ENCODE data around the gene GNAT1.
"Not testable (repeated sequence)": the region's sequence is repeated elsewhere in the genome, so short reads cannot be mapped to it uniquely, and the experiment has no call there.

GNAT1 gene

GRCh38 chr3:50196253-50196801 is 4.9 kb downstream of the GNAT1 start:
- in situ Hi-C loops (cut with HindIII; ENCODE audit: low sequenced_read_pairs) = loop anchor here (25.0 kb wide), 1 partner anchor 634 kb away; the partner anchor contains the start of gene BSN

GRCh38 chr3:50201573-50202315 is 10.3 kb downstream of the GNAT1 start:
- in situ Hi-C loops (cut with HindIII; ENCODE audit: low sequenced_read_pairs) = no loop called here

- in situ Hi-C loops (cut with HindIII; ENCODE audit: low sequenced_read_pairs) = no loop called here
Observed at GRCh38 chr3:50202353-50203112, 11.1 kb downstream of the GNAT1 start.

- in situ Hi-C loops (cut with HindIII; ENCODE audit: low sequenced_read_pairs) = no loop called here
Observed at GRCh38 chr3:50203113-50203808, 11.9 kb downstream of the GNAT1 start.

- in situ Hi-C loops (cut with HindIII; ENCODE audit: low sequenced_read_pairs) = no loop called here
Observed at GRCh38 chr3:50203809-50204803, 12.7 kb downstream of the GNAT1 start.

- in situ Hi-C loops (cut with HindIII; ENCODE audit: low sequenced_read_pairs) = no loop called here
Observed at GRCh38 chr3:50204804-50205412, 13.5 kb downstream of the GNAT1 start, which contains the start of gene SLC38A3. SLC38A3 (plus strand) TSS chr3:50205271; CDS start chr3:50214200, 8,929 bp downstream.

- in situ Hi-C loops (cut with HindIII; ENCODE audit: low sequenced_read_pairs) = no loop called here
Observed at GRCh38 chr3:50205413-50206276, 14.2 kb downstream of the GNAT1 start.

- in situ Hi-C loops (cut with HindIII; ENCODE audit: low sequenced_read_pairs) = no loop called here
Observed at GRCh38 chr3:50207359-50208042, 16.1 kb downstream of the GNAT1 start.

- in situ Hi-C loops (cut with HindIII; ENCODE audit: low sequenced_read_pairs) = no loop called here
Observed at GRCh38 chr3:50208677-50209344, 17.4 kb downstream of the GNAT1 start.

- in situ Hi-C loops (cut with HindIII; ENCODE audit: low sequenced_read_pairs) = no loop called here
Observed at GRCh38 chr3:50210176-50210509, 18.7 kb downstream of the GNAT1 start.

GRCh38 chr3:50210510-50211367 is 19.3 kb downstream of the GNAT1 start:
- in situ Hi-C loops (cut with HindIII; ENCODE audit: low sequenced_read_pairs) = no loop called here

GRCh38 chr3:50211368-50211717 is 19.9 kb downstream of the GNAT1 start:
- in situ Hi-C loops (cut with HindIII; ENCODE audit: low sequenced_read_pairs) = not testable (repeated sequence)

- in situ Hi-C loops (cut with HindIII; ENCODE audit: low sequenced_read_pairs) = no loop called here
Observed at GRCh38 chr3:50211930-50212329, 20.5 kb downstream of the GNAT1 start.

- in situ Hi-C loops (cut with HindIII; ENCODE audit: low sequenced_read_pairs) = no loop called here
Observed at GRCh38 chr3:50212502-50212901, 21.1 kb downstream of the GNAT1 start.

- in situ Hi-C loops (cut with HindIII; ENCODE audit: low sequenced_read_pairs) = no loop called here
Observed at GRCh38 chr3:50212971-50213370, 21.6 kb downstream of the GNAT1 start.

- in situ Hi-C loops (cut with HindIII; ENCODE audit: low sequenced_read_pairs) = no loop called here
Observed at GRCh38 chr3:50213373-50213772, 22.0 kb downstream of the GNAT1 start.

- in situ Hi-C loops (cut with HindIII; ENCODE audit: low sequenced_read_pairs) = no loop called here
Observed at GRCh38 chr3:50214824-50215223, 23.4 kb downstream of the GNAT1 start.

Data from DLD1 (cell line).